IMR-90 (cell line): Measurements from ENCODE around the gene CENPV. TPM values are rescaled to one million over a fixed set of nuclear protein-coding genes. Genes with fewer than 3 reads are reported as not detected.

Experiments
- ATAC-seq: fragments of 200-7000 bp; cut with Tn5 transposase; 2 replicates; pipeline ENCODE4 v1.9.1; 2020; ENCODE audit warnings: low read depth, mild to moderate bottlenecking, moderate library complexity
- BruUV-seq: library from RNA; stranded (reverse); fragments of 400-500 nt; replicated peaks from 2 replicates; lab custom pipeline; 2021; lab: Mats Ljungman, UMichigan
- CTCF ChIA-PET: fragments of 300-600 bp; formaldehyde crosslinking; extraction: SDS; loops from one replicate; lab custom pipeline; 2021; ENCODE audit warnings: antibody characterized with exemption; lab: Yijun Ruan, JAX
- POLR2A ChIA-PET: fragments of 300-600 bp; sonication (Branson Sonifier 250); formaldehyde crosslinking; loops from one replicate; lab custom pipeline; 2022; ENCODE audit warnings: antibody characterized with exemption; ENCODE audit not compliant: unreplicated experiment; lab: Charles Lee
- DNase-seq: peaks from one replicate; pipeline ENCODE4 v3.0.0; 2013
- H2AFZ ChIP-seq: replicated peaks from 2 replicates; pipeline ENCODE3; 2013; ENCODE audit warnings: low read length, mild to moderate bottlenecking; ENCODE audit not compliant: poor library complexity
- H2AK5ac ChIP-seq: 2 replicates; pipeline ENCODE4 v1.6.1; 2013; ENCODE audit warnings: low read depth, low read length, inconsistent platforms
- H2AK9ac ChIP-seq: replicated peaks from 2 replicates; pipeline ENCODE3; 2013; ENCODE audit warnings: mild to moderate bottlenecking, low read depth, low read length, moderate library complexity; ENCODE audit not compliant: poor library complexity
- H2BK120ac ChIP-seq: 2 replicates; pipeline ENCODE4 v1.6.1; 2013; ENCODE audit warnings: low read depth, low read length, inconsistent platforms
- H2BK15ac ChIP-seq: 3 replicates; pipeline ENCODE4 v1.6.1; 2013; ENCODE audit warnings: low read depth, low read length, inconsistent platforms
- H2BK20ac ChIP-seq: 2 replicates; pipeline ENCODE4 v1.6.1; 2013; ENCODE audit warnings: low read depth, mild to moderate bottlenecking, inconsistent platforms, low read length, moderate library complexity
- H2BK5ac ChIP-seq: 2 replicates; pipeline ENCODE4 v1.6.1; 2013; ENCODE audit warnings: mild to moderate bottlenecking, low read depth, low read length, inconsistent platforms; ENCODE audit not compliant: poor library complexity, severe bottlenecking
- H3K14ac ChIP-seq: replicated peaks from 2 replicates; pipeline ENCODE4 v1.6.1; 2013; ENCODE audit warnings: low read depth, low read length, inconsistent platforms
- H3K18ac ChIP-seq: 2 replicates; pipeline ENCODE4 v1.6.1; 2013; ENCODE audit warnings: low read depth, low read length, control low read depth
- H3K23ac ChIP-seq: 2 replicates; pipeline ENCODE4 v1.6.1; 2013; ENCODE audit warnings: low read depth, low read length, inconsistent platforms
- H3K27ac ChIP-seq: 2 replicates; pipeline ENCODE4 v1.5.1; 2013; ENCODE audit warnings: mild to moderate bottlenecking, control low read depth, low read length; ENCODE audit not compliant: insufficient read depth
- H3K27me3 ChIP-seq: 2 replicates; pipeline ENCODE4 v1.6.1; 2013; ENCODE audit warnings: low read length; ENCODE audit not compliant: control insufficient read depth, insufficient read depth
- H3K36me3 ChIP-seq: 2 replicates; pipeline ENCODE4 v1.6.1; 2013; ENCODE audit warnings: low read length, mixed read lengths; ENCODE audit not compliant: control insufficient read depth, insufficient read depth
- H3K4ac ChIP-seq: 2 replicates; pipeline ENCODE4 v1.6.1; 2013; ENCODE audit warnings: low read depth, low read length, inconsistent platforms
- H3K4me1 ChIP-seq: 2 replicates; pipeline ENCODE4 v1.6.1; 2013; ENCODE audit warnings: low read length, mixed read lengths; ENCODE audit not compliant: control insufficient read depth, insufficient read depth
- H3K4me2 ChIP-seq: 2 replicates; pipeline ENCODE4 v1.6.1; 2013; ENCODE audit warnings: low read depth, mild to moderate bottlenecking, control low read depth, low read length, moderate library complexity
- H3K4me3 ChIP-seq: 2 replicates; pipeline ENCODE4 v1.5.1; 2013; ENCODE audit warnings: low read depth, mild to moderate bottlenecking, control low read depth, low read length, moderate library complexity; ENCODE audit not compliant: insufficient read depth
- H3K56ac ChIP-seq: 2 replicates; pipeline ENCODE4 v1.6.1; 2013; ENCODE audit warnings: low read length, inconsistent platforms; ENCODE audit not compliant: insufficient read depth; ENCODE audit errors: extremely low read depth
- H3K79me1 ChIP-seq, 2 experiments: 2 replicates each; pipeline ENCODE4 v1.6.1; 2013; ENCODE audit warnings: low read length in 2 of 2, inconsistent platforms in 1 of 2, low read depth in 1 of 2
- H3K9ac ChIP-seq: 2 replicates; pipeline ENCODE4 v1.6.1; 2013; ENCODE audit warnings: low read depth, low read length, control low read depth
- H3K9me1 ChIP-seq: 2 replicates; pipeline ENCODE4 v1.6.1; 2013; ENCODE audit warnings: low read length, inconsistent platforms; ENCODE audit not compliant: insufficient read depth
- H3K9me3 ChIP-seq: 2 replicates; pipeline ENCODE4 v1.6.1; 2013; ENCODE audit warnings: low read length; ENCODE audit not compliant: control insufficient read depth, insufficient read depth
- H4K20me1 ChIP-seq: 2 replicates; pipeline ENCODE4 v1.6.1; 2013; ENCODE audit warnings: low read length, inconsistent platforms; ENCODE audit not compliant: insufficient read depth
- H4K5ac ChIP-seq: 2 replicates; pipeline ENCODE4 v1.6.1; 2013; ENCODE audit warnings: mild to moderate bottlenecking, low read depth, low read length, control low read depth
- H4K8ac ChIP-seq, 2 experiments: 2 replicates each; pipeline ENCODE4 v1.6.1; 2013; ENCODE audit warnings: low read depth in 2 of 2, low read length in 2 of 2, control low read depth in 1 of 2, inconsistent platforms in 1 of 2
- H4K91ac ChIP-seq: 2 replicates; pipeline ENCODE4 v1.6.1; 2013; ENCODE audit warnings: low read depth, low read length, inconsistent platforms; ENCODE audit not compliant: insufficient read depth
- BHLHE40 ChIP-seq: fragments of 150-350 bp; IDR thresholded peaks from 2 replicates; pipeline ENCODE4 v1.6.1; 2016; ENCODE audit warnings: mild to moderate bottlenecking, low read depth, low read length
- ELK1 ChIP-seq: fragments of 150-350 bp; IDR thresholded peaks from 2 replicates; pipeline ENCODE4 v1.6.1; 2016; ENCODE audit warnings: low read depth, mild to moderate bottlenecking, low read length, moderate library complexity, borderline replicate concordance
- FOS ChIP-seq: fragments of 150-350 bp; IDR thresholded peaks from 2 replicates; pipeline ENCODE4 v1.6.1; 2016; ENCODE audit warnings: low read depth, low read length
- MAZ ChIP-seq: IDR thresholded peaks from 2 replicates; pipeline ENCODE4 v1.6.1; 2012; ENCODE audit warnings: low read depth, mild to moderate bottlenecking, low read length, improper control_type of control experiment, moderate library complexity, borderline replicate concordance
- MXI1 ChIP-seq: IDR thresholded peaks from 2 replicates; pipeline ENCODE4 v1.6.1; 2012; ENCODE audit warnings: low read depth, mild to moderate bottlenecking, low read length, moderate library complexity, borderline replicate concordance
- NFE2L2 ChIP-seq: fragments of 150-350 bp; IDR thresholded peaks from 2 replicates; pipeline ENCODE4 v1.6.1; 2016; ENCODE audit warnings: low read depth, mild to moderate bottlenecking, low read length
- POLR2A ChIP-seq: IDR thresholded peaks from 2 replicates; pipeline ENCODE4 v1.6.1; 2012; ENCODE audit warnings: mild to moderate bottlenecking, low read depth, low read length
- SMC3 ChIP-seq: fragments of 150-350 bp; IDR thresholded peaks from 2 replicates; pipeline ENCODE4 v1.6.1; 2016; ENCODE audit warnings: low read depth, mild to moderate bottlenecking, antibody characterized with exemption, low read length, moderate library complexity
- WGBS, 2 experiments: methylation state at CpG; one replicate each; pipeline versions ENCODE4 v1.1.5 to v1.1.7; 2013; ENCODE audit warnings: missing lambda C conversion rate in 2 of 2; ENCODE audit not compliant: insufficient read length in 1 of 2; ENCODE audit errors: extremely low coverage in 2 of 2; 5-methylcytosine and 5-hydroxymethylcytosine counted together
- dilution Hi-C: fragments of 300-500 bp; cut with HindIII; formaldehyde crosslinking; loops from one replicate; pipeline ENCODE4 v1.14.3; 2018; ENCODE audit warnings: low sequenced_read_pairs; ENCODE audit not compliant: unreplicated experiment
- in situ Hi-C: fragments of 300-500 bp; cut with MboI; formaldehyde crosslinking; loops from 3 replicates; pipeline ENCODE4 v1.14.3; 2019; ENCODE audit warnings: low sequenced_read_pairs, inconsistent platforms, mixed read lengths
- intact Hi-C: fragments of 100-400 bp; cut with micrococcal nuclease; formaldehyde crosslinking; loops from 2 replicates; pipeline ENCODE4 v1.10.0; 2022
- polyA plus RNA-seq, 3 experiments: library from polyadenylated mRNA; depleted of rRNA; stranded (reverse); fragments of >200 nt; gene quantifications; 2 replicates each; pipeline ENCODE4 v1.2.3, GENCODE V29; 2012; ENCODE audit warnings: low replicate concordance in 1 of 3
- total RNA-seq: library from RNA; depleted of rRNA; stranded (reverse); fragments of >200 nt; gene quantifications from 2 replicates; pipeline ENCODE4 v1.2.3, GENCODE V29; 2012

CENPV gene
- total and polyA plus RNA-seq, 2 of the 4 experiments (the other 2 are of a cell fraction): 35.3 to 49.8 TPM

- ChIA-PET POLR2A (no interaction called here), CTCF (interaction anchor here (0.6 kb wide), 2 partner anchors 70 to 300 kb away, joined by 3 to 4 read pairs; no protein-coding TSS in a partner anchor)
- Histone ChIP-seq H3K9me1 (peaks cover 6% of the 10 kb centered on the region), H4K5ac (no peak overlapping the region), H3K14ac (no peak overlapping the region), H3K23ac (no peak overlapping the region), H2AFZ (no peak overlapping the region), H4K91ac (no peak overlapping the region; the same call in 1 of the 2 replicates), H3K56ac (no peak overlapping the region), H2BK15ac (no peak overlapping the region), H2AK5ac (no peak overlapping the region), H3K9me3 (no peaks in the 10 kb centered on the region), H4K20me1 (no peaks in the 10 kb centered on the region), H3K9ac (no peak overlapping the region), H2BK5ac (no peak overlapping the region), H3K27me3 (no peaks in the 10 kb centered on the region), H2BK20ac (peak overlapping the region; percentile 50; the same call in 1 of the 2 replicates), H3K4me1 (peaks cover 10% of the 10 kb centered on the region), H3K27ac (no peak overlapping the region), H3K4me2 (no peak overlapping the region), H3K4me3 (no peak overlapping the region), H2BK120ac (no peak overlapping the region), H2AK9ac (no peak overlapping the region), H3K18ac (no peak overlapping the region), H3K79me1 (0 out of 4 replicates have a peak, but pooled peaks cover 0 to 3% of the 10 kb centered on the region in 2 experiments), H3K4ac (no peak overlapping the region), H4K8ac (no peak overlapping the region), H3K36me3 (no peaks in the 10 kb centered on the region)
- BruUV-seq: no TSS peak
- dilution Hi-C loops: no loop called here
- in situ Hi-C loops: no loop called here
- 100% methylated on average over 3 of the region's 11 CpGs; no CpG with 5 or more reads in 1 of the 2 experiments for WGBS, 2 experiments
- DNase-seq: no peak
- no peak for ATAC-seq
- TF ChIP-seq MAZ (no peak), ELK1 (no peak), MXI1 (no peak), POLR2A (no peak), NFE2L2 (no peak), FOS (no peak), SMC3 (no peak), BHLHE40 (no peak)
- intact Hi-C loops: no loop called here
Observed at GRCh38 chr17:16297367-16298139, 55.7 kb downstream of the CENPV start.
